A673 (cell line): ENCODE measurements around the gene PVALB.

ENCODE experiments used
- EZH2 ChIP-seq: fragments of 200-600 bp; sonication (generic); IDR thresholded peaks from 2 replicates; pipeline ENCODE4 v1.6.1; 2017; ENCODE audit warnings: borderline replicate concordance, low read depth, mild to moderate bottlenecking, mixed read lengths, antibody characterized with exemption, low read length; ENCODE audit not compliant: poor library complexity, severe bottlenecking
- TF ChIP-seq, protein P1 (sequence below): fragments of 300-800, 200-600 bp; sonication (generic); conservative IDR thresholded peaks from 2 replicates; pipeline ENCODE4 v1.5.1; 2017; ENCODE audit warnings: low read depth, mild to moderate bottlenecking, antibody characterized with exemption, low read length, moderate library complexity, mixed read lengths

DNA sequence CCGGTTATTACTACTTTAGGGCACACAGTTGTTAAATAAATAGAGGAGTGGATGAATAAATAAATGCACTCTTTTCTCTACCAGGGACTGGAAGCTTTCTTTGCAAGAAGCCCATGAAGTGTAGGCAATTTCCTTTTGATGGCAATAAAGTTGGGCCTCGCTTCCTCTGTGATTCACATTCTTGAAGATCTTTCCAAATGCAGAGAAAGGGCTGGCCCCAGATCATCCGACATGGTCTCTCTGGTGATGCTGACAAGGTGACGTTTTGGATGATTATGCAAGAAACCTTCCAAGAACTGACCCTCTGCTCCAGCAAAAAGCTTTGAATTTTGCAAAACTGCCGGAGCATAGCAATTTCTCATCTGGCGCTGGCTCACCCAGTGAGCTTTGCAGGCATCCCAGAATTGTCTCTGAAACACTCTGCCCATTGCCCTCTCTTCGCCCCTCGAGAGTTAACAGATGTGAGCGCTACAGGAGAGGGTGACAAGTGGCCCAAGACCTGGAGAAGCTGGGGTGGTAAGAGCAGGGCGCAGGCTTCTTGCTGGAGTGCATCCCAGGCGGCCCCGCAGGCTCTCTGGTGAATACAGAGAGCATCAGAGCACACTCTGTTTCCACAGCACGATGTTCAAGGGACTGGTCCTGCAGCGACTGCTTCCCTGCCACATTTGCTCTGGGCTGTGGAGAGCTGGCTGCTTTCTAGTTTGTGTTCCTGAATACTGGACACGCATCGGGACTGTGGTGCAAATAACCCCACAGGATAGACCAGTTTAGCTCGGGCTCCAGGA, 29.4 kb downstream of the PVALB start:
- TF ChIP-seq, protein P1, sequence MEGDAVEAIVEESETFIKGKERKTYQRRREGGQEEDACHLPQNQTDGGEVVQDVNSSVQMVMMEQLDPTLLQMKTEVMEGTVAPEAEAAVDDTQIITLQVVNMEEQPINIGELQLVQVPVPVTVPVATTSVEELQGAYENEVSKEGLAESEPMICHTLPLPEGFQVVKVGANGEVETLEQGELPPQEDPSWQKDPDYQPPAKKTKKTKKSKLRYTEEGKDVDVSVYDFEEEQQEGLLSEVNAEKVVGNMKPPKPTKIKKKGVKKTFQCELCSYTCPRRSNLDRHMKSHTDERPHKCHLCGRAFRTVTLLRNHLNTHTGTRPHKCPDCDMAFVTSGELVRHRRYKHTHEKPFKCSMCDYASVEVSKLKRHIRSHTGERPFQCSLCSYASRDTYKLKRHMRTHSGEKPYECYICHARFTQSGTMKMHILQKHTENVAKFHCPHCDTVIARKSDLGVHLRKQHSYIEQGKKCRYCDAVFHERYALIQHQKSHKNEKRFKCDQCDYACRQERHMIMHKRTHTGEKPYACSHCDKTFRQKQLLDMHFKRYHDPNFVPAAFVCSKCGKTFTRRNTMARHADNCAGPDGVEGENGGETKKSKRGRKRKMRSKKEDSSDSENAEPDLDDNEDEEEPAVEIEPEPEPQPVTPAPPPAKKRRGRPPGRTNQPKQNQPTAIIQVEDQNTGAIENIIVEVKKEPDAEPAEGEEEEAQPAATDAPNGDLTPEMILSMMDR: no peak
- TF ChIP-seq EZH2: no peak
